GM18511 (cell line): ENCODE data around the gene KXD1.
"Not testable (repeated sequence)": the region's sequence is repeated elsewhere in the genome, so short reads cannot be mapped to it uniquely, and the experiment has no call there.

Source experiments
- ATAC-seq: cut with Tn5 transposase; IDR thresholded peaks from one replicate; pipeline ENCODE4 v1.9.1; 2021; ENCODE audit warnings: mild to moderate bottlenecking, moderate library complexity; ENCODE audit not compliant: unreplicated experiment

Gene KXD1

DNA sequence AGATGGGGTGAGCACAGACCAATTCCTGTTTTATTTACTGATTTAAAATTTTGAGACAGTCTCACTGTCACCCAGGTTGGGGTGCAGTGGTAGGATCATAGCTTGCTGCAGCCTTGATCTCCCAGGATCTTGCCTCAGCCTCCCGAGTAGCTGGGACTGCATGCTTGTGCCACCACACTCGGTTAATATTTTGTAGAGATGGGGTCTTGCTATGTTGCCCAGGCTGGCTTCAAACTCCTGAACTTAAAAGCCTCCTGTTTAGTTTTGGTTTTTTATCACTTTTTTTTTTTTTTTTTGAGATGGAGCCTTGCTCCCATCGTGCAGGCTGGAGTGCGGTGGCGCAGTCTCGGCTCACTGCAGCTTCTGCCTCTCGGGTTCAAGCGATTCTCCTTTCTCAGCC is 18.7 kb downstream of the KXD1 start:
- ATAC-seq = no peak

DNA sequence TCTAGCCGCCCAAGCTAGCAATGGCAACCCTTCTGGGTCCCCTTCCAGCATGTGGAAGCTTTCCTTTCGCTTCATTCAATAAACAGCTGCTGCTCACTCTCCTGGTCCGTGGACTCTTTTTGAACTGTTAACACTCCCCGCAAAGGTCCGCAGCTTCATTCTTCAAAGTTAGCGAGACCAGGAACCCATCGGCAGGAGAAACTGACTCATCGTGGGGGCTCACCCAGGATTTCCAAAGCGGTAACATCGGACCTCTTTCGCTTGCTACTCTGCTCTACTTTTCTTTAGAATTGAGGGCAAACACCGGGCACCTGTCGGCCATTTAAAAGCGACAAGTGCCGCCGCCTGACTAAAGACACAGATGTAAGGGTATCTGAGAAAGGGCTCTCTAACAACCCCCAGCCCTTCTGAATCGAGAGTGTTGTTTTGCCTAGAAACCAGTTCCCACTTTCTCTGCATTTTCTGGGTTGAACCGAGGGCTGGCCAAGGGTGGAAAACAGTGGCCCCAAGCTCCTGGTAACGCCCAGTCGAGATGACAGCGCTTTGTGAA is 19.8 kb downstream of the KXD1 start:
- ATAC-seq = no peak

DNA sequence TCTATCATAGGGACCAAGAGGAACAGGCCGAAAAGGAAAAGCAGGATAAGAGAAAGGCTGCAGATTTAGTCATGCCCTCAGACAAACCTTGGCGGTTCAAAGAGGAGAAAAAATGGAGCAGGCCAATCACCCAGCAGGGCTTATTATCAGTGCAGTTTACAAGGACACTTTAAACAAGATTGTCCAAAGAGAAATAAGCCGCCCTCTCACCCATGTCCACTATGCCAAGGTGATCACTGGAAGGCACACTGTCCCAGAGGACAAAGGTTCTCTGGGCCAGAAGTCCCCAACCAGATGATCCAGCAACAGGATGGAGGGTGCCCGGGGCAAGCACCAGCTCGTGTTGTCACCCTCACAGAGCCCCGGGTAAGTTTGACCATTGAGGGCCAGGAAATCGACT is 22.6 kb downstream of the KXD1 start:
- ATAC-seq = no peak

DNA sequence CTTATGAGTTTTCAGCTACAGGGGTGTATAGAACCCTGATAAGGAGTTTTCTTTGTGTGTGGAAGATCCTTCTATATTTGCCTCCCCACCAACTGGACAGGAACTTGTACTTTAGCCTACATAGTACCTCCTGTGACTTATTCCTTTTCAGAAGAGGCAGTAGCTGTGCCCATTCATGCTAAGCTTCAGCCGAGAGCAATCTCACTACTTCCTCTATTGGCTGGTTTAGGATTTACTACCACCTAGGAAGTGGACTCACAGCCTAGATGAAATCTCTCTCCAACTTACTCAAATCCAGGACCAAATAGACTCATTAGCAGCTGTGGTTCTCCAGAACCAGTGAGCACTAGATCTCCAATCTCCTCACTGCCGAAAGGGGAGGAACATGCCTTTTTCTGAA is 28.6 kb downstream of the KXD1 start:
- no peak for ATAC-seq

DNA sequence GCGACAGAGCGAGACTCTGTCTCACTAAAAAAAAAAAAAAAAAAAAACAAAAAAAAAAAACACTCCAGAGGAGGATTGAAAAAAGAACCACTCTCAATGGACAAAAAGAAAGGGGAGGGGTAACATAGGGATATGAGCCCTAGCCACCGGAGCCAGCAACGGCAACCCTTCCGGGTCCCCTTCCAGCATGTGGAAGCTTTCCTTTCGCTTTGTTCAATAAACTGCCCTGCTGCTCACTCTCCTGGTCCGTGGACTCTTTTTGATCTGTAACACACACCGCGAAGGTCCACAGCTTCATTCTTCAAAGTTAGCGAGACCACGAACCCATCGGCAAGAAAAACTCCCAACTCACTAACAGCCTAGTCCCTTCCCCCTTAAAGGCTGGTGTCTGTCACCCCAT is 29.9 kb downstream of the KXD1 start:
- ATAC-seq = no peak

DNA sequence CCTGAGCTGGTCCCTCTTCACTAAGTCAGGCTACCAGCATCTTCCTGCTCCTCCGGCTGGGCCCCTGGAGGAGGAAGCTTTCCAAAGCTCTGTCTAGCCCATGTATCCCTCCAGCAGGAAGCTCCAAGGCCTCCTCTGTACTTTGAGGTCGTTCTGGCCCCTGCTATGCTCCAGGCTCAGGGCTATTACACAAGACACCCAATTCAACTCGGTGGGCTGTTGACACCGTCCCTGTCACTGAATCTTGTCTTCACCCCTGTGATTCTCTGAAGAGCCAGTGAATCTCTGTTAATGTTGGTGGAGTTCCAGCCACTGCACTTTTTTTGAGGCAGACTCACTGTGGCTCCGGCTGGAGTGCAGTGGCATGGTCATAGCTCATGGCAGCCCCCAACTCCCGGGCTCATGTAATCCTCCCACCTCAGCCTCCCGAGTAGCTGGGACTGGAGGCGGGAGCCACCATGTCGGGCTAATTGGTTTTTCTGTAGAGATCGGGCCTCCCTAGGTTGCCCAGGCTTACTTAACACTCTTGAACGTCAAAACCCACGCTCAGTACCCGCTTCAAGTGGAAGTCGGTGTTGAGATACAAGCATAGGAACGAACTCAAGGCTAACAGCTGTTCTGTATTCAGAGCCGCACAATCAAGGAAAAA is 30.4 kb downstream of the KXD1 start:
- ATAC-seq = peak; percentile 3

DNA sequence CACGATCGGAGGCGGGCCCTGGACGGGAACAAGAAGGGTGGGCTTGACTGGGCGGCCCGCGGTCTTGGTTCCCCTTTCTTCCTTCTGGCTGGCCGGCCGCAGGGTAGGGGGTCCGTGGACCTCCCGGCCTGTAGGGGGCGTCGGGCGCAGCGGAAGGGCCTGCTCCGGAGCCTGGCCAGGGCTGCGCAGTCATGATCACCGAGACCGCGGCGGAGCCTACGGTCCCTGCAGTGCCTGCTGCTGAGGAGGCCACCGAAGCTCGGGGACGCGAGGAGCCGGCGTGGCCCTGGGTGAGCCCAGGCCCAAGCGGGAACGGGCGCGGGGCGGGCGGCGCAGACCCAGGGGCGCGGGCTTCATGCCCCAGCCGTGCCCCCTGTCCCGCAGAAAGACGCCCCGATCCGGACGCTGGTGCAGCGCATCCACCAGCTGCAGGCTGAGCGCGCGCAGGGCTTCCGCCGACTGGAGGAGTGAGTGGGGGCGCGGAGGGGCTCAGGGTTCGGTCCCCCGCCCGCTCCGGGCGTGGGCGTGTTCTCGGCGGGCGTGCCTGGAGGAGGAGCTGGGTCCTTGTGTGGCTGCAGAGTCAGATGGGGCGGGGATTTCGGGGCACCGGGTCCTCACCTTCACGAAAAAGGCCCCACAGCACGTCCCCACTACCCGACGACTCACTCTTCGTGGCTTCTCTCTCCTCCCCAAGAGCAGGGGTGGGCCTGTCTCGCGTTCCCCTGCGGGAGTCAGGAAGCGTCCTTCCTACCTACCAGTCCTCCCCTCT is 31.1 kb downstream of the KXD1 start, which contains the start of gene REX1BD:
Gene REX1BD (plus strand): TSS at position 188 of the 769 bp plus-strand sequence. CDS start 4 bp downstream, at position 192.
- ATAC-seq = peak; percentile 84

DNA sequence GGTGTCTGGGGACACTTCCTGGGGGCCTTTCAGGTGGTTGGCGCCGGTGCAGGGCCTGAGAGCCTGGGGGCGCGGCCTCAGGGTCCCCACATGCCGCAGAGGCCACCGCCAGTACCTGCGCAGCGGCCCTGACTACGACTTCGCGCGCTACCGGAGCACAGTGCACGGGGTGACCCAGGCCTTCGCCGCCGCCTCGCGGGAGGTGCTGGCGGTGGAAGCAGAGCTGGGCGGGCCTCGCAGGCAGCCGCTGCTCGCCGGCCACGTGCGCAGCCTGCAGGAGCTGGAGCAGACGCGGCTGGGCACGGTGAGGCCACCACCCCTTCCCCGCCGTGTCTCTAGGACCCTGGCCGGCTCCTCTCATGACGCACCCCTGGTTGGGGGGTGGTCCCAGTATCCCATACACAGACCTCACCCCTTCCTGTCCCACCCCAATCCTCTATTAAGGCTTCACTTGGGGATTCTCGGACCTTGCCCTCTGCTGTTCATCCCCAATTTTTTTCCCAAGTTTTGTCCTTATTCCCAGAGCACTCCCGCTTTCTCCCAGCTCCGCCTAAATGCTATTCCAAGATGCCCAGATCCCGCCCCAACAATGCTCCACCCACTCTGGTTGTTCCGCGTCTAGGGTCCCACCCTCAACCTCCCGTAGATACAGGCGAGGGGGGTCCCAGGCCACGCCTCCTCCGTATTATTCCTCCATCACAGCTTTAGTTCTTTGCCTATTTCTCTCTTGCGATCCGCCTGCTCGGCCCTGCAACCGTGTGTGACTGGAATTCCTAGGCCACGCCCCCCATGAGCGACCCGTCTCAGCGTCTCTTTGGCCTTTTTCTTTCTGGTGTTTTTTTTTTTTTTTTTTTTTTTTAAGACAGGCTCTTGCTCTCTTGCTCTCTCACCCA is 32.0 kb downstream of the KXD1 start:
- ATAC-seq = peak; percentile 37

DNA sequence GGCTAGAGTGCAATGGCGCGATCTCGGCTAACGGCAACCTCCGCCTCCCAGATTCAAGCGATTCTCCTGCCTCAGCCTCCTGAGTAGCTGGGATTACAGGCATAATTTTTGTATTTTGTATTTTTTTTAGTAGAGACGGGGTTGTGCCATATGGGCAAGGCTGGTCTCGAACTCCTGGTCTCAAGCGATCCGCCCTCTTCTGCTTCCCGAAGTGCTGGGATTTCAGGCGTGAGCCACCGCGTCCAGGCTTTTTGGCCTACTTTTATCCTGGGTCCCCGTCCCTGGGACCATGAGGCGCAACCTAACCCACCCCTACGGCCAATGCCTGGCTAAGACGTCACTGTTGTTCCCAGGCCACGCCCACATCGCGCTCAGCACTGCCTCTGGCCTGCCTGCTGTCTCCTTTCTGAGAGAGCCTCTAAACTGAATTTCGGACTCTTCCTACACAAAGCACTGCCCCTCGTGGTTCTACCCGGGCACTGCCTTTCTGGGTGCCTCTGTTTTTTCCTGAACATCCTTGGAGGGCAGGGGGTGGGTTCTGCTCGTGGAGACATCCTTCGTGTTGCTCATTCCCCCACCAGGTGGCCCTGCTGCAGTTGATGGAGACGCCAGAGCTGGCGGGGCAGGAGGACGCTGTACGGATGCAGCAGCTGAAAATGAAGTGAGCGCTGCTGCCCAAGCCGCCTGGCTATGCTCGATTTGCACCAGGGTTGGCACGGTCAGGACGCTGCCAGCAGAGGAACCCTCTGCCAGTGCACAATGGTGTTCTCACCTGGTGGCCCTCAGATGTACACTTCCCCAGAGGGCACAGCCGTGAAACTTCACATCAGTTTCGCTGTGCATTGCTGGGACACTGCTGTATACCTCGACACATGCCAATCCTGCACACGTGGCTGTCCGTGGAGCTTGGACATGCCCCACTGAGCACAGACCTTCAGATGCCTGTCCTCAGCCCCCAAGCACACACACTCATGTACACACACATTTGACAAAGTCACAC is 32.9 kb downstream of the KXD1 start:
- ATAC-seq = no peak

DNA sequence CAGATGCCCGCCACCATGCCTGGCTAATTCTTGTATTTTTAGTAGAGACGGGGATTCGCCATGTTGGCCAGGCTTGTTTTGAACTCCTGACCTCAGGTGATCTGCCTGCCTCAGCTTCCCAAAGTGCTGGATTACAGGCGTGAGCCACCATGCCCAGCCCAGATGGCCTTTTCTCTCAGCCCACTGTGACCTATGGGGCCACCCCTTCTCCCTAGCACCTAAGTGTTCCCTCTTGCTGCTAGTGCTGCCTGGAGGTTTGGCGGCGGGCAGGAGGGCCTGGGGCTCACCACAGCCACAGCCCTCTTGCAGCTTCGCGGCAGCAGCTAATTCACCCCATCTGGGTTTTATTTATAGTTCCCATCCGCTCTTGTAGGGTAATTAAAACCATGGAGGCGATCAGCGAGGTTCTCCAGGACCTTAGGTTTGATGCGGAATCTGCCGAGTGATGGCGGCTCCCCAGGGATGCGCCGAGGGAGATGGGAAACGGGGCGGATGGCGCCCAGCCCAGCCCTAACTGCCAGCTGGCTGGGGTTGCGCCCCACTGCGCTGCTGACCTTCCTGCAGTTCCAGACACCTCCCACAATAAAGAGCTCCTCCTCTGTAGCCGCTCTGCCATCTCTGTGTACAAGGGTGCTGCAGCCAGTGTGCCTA is 34.2 kb downstream of the KXD1 start:
- ATAC-seq = no peak

DNA sequence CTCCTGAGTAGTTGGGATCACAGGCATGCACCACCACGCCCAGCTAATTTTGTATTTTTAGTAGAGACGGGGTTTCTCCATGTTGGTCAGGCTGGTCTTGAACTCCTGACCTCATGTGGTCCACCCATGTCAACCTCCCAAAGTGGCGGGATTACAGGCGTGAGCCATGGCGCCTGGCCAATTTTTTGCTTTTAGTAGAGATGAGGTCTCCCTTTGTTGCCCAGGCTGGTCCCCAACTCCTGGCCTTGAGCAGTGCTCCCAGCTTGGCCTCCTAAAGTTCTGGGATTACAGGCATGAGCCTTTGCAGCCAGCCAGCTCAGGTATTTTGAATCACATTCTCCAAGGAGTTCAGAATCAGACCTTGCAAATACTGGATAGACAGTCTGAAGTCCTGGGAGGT is 35.1 kb downstream of the KXD1 start:
- not testable (repeated sequence) for ATAC-seq

DNA sequence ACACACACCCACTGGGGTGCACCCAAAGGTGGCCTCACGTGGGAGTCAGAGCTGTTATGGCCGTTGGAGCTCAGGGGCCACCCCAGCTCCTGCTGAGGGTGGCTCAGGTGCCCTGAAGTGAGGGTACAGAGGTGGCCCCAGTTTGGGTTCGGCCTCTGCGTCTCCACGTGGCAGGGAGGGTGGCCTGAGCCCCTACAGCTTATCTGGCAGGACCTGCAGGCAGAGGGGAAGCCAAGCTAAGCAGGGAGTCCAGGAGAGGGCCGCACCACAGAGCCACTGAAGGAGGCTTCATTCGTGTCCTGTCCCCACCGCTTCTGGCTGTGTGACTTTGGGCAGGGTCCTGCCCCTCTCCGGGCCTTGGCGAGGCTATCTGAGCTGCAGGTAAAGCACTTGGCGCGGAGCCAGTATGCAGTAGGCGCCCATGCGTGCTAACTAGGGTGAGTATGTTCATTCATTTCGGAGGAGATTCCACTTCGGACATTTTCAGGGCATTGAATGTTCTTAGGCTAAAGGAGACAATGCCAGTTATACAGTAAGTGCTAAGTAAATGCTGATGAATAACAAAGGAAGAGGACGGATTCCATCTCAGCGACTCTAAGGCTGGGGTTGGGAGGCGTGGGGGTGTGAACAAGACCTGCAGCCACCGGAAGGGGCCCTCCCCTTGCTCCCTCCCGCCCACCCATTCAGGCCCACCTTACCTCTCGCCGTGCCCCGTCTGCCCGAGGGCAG is 35.9 kb downstream of the KXD1 start:
- no peak for ATAC-seq

DNA sequence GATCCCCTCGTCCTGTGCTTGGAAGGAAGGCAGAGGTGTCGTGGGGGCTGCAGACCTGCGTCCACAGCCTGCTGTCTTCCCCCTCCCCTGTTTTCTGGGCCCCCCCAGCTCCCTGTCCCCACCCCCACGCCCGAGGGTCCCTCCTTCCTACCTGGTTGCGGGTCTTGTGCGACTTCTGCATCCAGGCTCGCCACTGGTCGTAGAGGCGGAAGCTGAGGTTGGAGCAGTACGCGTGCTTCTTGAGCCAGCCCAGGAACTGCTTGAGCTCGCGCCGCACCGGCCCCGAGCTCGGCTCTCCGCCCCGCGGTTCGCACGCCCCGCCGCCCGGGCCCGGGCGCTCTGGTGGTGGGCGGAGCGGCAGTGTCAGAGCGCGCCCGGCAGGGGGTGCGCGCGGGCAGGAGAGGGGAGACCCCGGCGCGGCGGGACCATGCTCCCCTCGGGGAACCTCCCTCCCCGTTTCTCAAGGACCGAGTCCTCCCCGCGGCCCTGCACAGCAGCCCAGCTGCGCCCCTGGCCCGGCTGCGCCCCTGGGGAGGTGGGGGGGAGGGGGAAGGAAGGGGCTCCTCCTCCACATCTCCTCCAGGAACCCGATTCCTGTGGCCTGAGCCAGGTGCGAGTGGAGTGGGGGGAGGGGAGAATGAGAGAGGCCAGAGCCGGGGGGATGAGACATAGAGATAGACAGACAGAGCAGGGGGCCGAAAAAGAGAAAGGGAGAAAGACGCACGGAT is 36.6 kb downstream of the KXD1 start:
- ATAC-seq = peak; percentile 43

DNA sequence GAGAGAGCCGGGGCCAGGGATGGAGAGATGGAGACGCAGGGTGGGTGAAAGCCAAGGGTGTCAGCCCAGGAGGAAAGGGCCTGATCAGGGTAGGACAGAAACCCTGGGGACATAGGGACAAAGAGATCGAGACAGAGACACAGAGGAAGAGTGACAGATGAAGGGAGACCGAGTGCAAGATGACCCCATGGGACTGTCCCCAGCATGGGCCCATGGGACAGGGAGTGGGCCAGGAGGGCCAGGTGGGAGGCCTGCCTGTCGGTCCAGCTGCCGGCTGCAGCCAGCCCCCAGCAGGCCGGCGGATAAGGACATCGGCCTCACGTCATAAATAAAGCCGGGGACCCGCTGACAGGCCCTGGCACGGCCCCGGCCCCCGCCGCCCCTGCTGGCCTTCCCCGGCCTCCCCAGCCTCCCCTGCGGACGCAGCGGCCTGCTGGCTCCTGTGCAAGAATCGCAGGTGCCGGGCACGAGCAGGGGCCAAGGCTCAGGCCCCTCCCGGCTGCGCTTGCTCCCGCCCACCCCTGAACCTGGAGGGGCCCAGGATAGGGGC is 37.2 kb downstream of the KXD1 start:
- no peak for ATAC-seq

DNA sequence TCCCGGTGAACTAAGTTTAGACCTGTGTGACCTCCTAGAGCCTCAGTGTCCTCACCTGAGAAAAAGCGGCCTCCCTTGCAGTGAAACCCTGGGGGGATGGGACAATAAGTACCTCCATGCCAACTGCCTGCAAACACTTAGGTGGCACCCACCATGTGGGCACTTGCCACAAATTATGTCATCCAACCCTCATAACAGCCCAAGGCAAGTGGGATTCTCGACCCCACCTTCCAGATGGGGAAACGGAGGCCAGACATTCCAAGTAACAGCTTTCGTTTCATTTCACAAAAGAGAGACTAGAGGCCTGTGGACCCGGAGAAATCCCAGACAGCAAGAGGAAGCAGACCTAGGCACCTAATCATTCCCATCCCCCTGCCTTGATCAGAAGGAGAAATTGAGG is 37.8 kb downstream of the KXD1 start:
- ATAC-seq = no peak

DNA sequence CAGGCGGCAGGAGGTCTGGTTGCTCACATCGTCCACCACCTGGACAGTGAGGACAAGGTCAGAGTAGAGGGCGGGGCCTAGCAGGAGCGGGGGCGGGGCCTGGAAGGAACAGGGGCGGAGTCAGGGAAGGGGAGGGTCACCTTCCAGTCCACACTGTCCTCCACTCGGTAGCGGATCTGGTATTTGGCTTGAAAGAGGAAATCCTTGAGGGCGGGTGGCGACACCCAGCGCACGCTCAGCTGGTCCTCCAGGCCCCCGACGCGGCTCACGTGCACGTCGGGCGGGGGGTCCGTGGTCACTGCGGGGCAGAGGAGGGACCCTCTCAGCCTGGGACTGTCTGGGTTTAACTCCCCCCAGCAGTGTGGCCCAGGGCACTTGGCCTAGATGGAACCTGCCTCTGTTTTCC is 39.1 kb downstream of the KXD1 start:
- ATAC-seq = no peak

DNA sequence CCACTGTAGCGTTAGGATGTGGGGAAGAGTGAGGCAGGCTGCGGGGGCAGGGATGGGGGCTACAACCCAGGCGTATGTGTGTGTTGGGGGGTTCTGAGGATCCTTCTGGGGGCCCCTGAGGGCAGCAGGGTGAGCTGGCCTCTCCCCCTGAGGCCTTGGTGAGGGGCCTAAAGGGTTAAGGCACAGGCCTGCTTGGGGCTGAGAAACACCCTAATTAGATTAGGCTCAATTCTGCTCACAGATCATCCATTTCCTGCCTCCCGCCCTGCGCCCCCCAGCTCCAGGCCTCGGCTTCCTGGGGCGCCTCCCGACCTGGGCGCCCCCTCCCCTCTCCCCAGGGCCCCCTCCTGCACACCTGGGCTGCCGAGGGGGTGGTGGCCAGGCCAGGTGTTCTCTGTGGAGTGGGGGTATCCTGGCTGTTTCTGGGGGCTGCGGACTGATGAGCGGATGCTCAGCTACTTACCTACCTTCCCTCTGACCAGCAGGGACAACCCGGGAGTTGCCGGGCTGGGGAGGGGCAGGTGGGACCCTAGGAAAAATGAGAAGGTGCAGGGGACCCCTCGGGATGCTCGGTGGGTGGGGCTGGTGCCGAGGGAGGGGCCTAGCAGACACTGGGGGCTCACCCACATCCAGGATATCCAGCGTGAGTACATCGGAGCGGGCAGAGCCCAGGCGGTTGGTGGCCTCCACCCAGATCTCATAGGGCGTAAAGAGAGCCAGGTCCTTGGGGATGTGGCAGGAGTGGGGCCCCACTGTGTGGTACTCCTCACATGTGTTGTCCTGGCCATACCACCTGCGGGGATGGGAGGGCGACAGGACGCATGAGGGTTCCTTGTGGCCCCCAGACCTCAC is 40.4 kb downstream of the KXD1 start:
- no peak for ATAC-seq
